Subcutaneous adipose tissue (tissue), 4 donors: ENCODE data around the gene MEDAG. TPM values are rescaled to one million over a fixed set of nuclear protein-coding genes. Genes with fewer than 3 reads are reported as not detected.

Source experiments
- total RNA-seq, 4 donors: library from RNA; depleted of rRNA; stranded (reverse); fragments of >200 nt; gene quantifications; one replicate each; pipeline ENCODE4 v1.1.0, GENCODE V29; 2016
- TF ChIP-seq, protein P1 (sequence below): fragments of 450-650 bp; IDR thresholded peaks from one replicate; pipeline ENCODE4 v1.5.1; 2016; ENCODE audit warnings: low read depth, mild to moderate bottlenecking, control low read depth, antibody characterized with exemption, moderate library complexity

MEDAG gene
- total RNA-seq, 4 donors from 2014 or later: 83.8 to 174 (median 140) TPM

DNA sequence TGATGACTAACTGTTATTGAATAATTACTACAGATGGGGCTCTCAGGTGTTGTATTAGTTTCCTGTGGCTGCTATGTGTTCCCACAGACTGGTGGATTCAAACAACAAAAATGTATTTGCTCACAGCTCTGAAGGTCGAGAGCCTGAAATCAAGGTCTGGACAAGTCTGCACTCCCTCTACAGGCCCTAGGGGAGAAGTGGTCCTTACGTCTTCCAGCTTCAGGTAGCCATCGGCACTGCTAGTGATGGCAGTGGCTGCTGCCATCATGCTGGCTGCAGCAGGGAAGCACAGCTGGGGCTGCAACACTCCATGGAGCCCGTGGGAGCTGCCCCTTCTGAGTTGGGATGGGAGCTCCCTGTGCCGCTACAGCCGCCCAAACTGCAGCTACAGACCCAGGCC, 28.3 kb downstream of the MEDAG start:
- TF ChIP-seq, protein P1, sequence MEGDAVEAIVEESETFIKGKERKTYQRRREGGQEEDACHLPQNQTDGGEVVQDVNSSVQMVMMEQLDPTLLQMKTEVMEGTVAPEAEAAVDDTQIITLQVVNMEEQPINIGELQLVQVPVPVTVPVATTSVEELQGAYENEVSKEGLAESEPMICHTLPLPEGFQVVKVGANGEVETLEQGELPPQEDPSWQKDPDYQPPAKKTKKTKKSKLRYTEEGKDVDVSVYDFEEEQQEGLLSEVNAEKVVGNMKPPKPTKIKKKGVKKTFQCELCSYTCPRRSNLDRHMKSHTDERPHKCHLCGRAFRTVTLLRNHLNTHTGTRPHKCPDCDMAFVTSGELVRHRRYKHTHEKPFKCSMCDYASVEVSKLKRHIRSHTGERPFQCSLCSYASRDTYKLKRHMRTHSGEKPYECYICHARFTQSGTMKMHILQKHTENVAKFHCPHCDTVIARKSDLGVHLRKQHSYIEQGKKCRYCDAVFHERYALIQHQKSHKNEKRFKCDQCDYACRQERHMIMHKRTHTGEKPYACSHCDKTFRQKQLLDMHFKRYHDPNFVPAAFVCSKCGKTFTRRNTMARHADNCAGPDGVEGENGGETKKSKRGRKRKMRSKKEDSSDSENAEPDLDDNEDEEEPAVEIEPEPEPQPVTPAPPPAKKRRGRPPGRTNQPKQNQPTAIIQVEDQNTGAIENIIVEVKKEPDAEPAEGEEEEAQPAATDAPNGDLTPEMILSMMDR: no peak

DNA sequence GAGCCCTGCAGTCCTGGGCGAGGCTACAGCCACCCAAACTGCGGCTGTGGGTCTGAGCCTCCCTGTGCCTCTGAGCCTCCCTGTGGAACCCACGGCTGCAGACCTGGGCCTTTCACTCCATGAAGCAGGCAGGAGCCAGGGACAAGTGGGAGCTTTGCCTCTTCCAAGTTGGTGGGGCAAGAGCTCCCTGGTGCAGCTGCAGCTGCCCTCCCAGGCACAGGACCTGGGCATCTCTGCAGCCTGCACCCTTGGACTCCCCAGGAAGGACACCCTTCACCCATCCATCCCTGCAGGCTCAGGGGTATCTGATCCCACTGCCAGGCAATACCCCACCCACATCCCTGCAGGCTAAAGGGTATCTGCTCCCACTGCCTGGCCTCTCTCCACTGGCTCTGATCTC, 28.7 kb downstream of the MEDAG start:
- TF ChIP-seq, protein P1: no peak

- TF ChIP-seq, protein P1: no peak
Observed at GRCh38 chr13:30936971-30937370, 30.9 kb downstream of the MEDAG start.

DNA sequence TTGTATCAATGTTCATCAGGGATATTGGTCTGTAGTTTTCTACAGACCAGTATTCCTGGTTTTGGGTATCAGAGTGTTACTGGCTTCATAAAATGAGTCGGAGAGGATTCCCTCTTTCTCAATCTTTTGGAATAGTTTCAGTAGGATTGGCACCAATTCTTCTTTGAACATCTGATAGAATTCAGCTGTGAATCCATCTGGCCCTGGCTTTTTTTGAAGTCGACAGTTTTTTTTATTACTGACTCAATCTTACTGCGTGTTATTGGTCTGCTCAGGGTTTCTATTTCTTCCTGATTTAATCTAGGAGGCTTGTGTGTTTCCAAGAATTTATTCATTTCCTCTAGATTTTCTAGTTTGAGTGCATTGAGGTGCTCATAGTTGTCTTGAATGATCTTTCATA, 37.8 kb downstream of the MEDAG start:
- TF ChIP-seq, protein P1: no peak

- TF ChIP-seq, protein P1: no peak
Observed at GRCh38 chr13:30957258-30957943, 51.3 kb downstream of the MEDAG start.

GRCh38 chr13:30959678-30960077, 53.6 kb downstream of the MEDAG start:
- TF ChIP-seq, protein P1: no peak

DNA sequence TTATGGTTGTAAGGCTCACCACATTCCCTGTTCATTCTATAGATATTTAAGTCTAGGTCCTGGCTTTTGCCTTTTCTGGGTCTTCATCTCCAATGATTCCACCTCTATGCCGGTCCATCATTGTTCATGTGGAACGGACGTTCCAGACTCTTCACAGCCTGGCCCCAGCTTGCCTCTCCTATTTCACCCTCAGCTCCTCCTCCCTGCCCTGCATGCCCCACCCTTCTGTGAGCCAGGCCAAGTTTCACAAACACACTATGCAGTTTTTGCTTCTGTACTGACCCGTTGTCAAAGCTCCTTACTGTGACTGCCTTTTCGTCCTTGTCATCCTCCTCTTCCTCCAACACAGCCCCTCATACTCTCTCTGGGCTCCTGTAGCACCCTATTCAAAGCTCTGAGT, 57.7 kb downstream of the MEDAG start:
- TF ChIP-seq, protein P1: no peak
